Muscle of arm (tissue), 12 donors: ENCODE measurements around the gene POR. TPM values are rescaled to one million over a fixed set of nuclear protein-coding genes. Genes with fewer than 3 reads are reported as not detected.
A peak's percentile ranks its signal among the peaks of the same experiment; 100 is the strongest.
"Not testable (repeated sequence)": the region's sequence is repeated elsewhere in the genome, so short reads cannot be mapped to it uniquely, and the experiment has no call there.

Source experiments
- DNase-seq: peaks from one replicate; pipeline ENCODE4 v3.0.0-alpha.2; 2013
- polyA plus RNA-seq, 12 donors: library from polyadenylated mRNA; unstranded; fragments of 120-200 nt; gene quantifications; one replicate each; pipeline ENCODE4 v1.2.1, GENCODE V29; 2013; ENCODE audit not compliant: insufficient read length in 12 of 12

The POR gene
- polyA plus RNA-seq, 12 donors, result 23.4 to 58.4 (median 31.8) TPM; not detected in 1

DNA sequence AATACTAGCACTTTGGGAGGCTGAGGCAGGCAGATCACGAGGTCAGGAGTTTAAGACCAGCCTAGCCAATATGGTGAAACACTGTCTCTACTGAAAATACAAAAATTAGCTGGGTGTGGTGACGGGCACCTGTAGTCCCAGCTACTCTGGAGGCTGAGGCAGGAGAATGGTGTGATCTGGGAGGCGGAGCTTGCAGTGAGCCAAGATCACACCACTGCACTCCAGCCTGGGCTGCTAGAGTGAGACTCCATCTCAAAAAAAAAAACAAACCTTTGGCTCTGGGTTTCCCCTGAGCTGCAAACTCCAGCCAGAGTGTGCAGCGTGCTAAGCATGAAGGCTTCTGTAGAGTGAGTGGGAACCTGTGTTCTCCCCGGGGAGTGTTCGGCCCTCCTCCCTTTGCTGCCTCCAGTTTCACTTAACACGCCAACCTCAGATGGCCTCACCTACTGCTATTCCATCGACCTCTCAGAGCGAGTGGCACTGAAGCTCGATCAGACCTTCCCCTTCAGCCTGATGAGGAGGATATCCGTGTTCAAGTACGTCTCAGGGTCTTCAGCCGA is 31.6 kb upstream of the POR start:
- not testable (repeated sequence) for DNase-seq

DNA sequence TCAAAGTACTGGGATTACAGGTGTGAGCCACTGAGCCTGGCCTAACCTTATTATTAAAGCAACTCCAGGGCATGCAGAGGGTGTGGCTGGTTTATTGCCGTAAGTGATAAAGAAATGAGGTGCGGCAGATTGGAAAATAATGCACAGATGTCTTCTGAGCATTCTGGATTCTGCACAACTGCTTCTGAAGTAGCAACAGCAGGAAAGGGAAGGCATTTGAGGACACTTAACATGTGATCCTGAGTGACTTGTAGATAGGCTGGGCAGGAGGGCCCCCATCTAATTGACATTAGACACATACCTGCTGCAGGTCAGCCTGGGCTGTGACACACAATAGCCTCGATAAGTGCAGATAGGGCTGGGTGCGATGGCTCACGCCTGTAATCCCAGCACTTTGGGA is 30.5 kb upstream of the POR start:
- DNase-seq, result no peak

DNA sequence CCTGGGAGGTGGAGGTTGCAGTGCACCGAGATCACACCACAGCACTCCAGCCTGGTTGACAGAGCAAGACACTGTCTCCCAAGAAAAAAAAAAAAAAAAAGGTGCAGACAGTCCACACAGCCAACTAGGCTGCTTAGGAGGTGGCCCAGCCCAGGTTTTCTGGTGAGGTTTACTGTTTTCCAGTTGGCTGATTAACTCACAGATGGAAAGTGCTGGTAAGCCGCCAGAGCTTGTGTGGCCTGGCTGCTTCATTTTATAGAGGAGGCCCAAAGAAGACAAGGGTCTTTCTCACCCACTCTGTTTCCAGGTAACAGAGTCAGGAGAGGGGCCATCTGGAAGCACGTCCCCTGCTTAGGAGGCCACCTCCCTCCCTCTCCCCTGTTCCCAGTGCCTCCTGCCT is 29.9 kb upstream of the POR start:
- DNase-seq, result no peak

DNA sequence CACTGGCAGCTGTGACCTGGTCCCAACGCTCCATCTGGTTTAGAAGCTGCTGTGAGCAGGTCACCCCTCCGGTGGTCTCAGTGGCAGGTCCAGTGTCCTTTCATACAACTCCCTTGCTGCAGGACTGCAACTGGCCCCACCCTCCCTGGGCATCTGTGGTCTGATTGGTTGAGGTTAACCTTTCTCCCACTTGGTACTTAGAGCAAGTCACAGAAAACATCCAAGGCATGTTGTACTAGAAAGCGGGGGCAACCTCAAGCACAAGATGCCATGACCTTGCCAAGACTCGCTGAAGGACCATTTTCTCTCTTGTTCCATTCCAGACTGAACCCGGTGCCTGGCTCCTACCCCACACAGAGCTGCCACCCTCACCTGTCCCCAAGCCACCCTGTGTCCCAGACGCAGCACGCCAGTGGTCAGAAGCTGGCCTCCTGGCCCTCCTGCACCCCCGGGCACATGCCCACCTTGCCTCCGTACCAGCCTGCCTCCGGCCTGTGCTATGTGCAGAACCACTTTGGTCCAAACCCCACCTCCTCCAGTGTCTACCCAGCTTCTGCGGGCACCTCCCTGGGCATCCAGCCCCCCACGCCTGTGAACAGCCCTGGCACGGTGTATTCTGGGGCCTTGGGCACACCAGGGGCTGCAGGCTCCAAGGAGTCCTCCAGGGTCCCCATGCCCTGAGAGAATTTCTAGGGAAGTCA is 27.1 kb upstream of the POR start:
- DNase-seq, result no peak

DNA sequence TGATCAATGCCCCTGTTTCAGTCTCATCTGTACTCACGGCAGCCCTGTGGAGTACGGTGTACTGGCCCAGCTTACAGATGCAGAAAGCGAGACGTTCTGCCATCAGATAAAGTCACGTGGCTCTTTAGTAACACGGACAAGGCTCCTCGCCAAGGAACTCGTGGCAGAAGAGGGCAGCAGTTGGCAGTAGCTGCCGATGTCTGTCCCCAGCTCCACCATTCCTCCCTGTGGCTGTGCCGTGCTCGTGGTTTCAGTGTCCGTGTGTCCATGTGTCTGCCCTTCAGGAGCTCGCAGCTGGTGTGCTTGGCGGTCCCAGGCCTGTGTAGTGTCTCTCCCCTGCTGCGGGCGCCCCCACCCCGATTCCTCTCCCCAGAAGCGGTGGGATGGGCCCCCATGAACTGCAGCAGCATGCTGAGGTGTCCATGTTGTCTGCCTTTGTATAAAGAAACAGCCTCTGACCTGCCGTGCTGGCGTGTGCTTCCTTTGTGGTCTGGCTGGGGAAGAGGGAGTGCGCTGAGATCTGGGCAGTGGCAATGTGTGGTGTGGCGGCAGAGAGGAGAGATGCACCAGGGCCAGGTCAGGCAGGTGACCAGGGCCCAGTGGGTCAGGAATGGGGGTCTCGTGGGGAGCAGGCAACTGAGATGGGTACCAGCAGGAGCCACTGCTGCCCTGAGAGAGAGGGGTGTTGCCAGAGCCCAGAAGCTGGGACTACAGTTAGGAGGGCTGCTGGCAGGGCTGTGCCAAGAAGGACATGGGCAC is 26.3 kb upstream of the POR start:
- no peak for DNase-seq

DNA sequence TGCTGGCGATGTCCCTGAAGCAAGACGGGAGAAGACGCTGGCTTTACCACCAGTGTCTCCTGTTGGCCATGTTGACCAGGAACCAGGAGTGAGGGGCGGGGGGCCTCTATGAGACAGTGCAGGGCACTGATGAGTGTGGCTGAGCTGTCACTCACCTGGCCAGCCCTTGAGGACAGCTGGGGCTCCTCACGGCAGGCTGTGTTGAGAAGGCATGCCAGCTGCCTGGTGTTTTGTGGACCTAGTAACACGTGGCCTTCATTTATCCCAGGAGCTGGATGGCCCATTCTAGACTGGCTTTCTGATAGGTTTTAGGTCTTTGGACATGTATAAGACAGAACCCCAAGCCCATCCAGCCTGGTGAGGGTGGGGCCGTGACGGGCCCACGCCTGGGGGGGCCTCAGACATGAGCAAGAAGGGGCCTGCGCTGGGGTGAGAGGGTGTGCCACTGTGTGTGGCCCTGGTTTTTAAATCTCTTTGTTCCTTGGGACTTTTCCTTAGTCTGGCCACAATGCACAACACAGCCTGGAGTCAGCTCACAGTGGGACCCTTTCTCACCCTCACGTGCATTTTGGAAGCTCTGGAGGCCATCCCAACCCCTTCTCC is 25.6 kb upstream of the POR start:
- DNase-seq, result no peak

DNA sequence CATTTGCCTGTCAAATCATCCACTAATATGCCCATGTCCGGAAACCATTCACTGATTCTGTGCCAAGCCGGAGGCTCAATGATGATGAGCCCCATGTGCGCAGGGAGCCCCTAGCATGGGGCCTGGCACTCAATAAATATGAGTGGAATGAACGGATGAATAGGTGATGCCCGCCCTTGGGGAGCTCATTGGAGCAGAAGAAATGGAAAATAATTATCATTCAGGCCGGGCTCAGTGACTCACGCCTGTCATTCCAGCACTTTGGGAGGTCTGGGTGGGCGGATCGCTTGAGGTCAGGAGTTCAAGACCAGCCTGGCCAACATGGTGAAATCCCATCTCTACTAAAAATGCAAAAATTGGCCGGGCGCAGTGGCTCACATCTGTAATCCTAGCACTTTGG is 25.1 kb upstream of the POR start:
- DNase-seq, result no peak

DNA sequence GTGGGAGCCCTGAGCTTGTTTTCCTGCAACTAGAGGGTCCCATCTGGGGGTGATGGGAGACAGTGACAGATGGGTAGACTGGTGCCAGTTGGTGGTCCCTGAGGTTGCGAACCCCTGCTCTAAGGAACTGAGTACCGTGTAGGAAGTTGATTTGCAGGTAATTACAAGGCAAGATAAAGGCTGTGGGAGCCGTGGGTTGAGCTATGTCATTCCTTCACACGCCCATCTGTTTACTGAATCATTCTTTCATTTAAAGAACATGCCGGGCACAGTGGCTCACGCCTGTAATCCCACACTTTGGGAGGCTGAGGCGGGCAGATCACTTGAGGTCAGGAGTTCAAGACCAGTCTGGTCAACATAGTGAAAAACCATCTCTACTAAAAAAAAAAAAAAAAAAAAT is 23.7 kb upstream of the POR start:
- not testable (repeated sequence) for DNase-seq

DNA sequence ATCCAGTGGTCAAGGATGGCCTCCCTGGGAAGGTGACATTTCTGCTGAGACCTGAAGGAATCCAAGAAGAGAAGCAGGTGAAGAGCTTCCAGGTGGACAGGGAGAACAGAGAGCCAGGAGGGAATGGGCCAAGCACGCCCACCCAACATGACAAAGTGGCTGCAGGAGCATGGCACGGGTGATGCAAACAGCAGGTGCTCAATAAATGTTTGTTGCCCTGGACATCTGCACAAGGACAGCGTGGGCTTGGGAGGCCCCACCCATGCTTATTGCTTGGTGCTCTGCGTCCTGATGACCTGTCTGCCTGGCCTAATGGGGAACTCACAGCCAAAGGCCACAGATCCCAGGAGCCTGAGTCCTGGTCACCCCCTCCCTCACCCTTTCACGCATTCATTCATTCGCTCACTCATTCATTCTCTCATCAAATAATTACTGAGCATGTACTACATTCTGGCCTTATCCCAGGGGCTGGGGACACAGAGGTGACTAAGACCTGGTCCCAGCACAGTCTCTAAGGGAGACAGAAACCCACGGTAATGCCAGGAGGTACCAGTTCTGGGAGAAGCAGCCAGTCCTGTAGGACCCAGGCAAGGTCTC is 23.0 kb upstream of the POR start:
- DNase-seq, result no peak

DNA sequence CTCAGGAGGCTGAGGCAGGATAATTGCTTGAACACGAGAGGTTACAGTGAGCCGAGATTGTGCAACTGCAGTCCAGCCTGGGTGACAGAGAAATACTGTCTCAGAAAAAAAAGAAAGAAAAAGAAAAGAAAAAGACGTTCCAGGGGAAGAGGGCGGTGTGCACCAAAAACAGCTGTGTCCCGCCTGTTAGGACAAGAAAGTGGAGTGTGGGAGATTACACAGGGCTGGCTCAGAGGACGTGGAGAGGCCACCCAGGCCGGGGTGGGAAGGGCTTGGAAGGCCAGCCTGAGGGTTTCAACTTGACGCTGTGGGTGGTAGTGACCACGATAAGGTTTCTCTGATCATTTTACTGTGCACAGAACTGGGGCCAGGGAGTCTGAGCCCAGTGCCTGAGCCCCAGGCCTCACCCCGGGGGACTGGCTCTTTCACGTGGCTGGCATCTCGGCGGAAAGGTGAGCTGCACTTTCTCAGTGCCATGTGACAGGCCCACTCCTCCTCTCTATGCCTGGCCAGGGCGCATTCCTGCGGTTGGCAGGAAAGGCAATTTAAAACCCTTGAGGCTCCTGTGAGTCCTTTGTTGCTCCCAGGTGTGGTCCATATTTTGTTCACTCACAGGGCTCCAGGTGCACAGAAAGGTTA is 22.2 kb upstream of the POR start:
- DNase-seq, result peak; percentile 57

DNA sequence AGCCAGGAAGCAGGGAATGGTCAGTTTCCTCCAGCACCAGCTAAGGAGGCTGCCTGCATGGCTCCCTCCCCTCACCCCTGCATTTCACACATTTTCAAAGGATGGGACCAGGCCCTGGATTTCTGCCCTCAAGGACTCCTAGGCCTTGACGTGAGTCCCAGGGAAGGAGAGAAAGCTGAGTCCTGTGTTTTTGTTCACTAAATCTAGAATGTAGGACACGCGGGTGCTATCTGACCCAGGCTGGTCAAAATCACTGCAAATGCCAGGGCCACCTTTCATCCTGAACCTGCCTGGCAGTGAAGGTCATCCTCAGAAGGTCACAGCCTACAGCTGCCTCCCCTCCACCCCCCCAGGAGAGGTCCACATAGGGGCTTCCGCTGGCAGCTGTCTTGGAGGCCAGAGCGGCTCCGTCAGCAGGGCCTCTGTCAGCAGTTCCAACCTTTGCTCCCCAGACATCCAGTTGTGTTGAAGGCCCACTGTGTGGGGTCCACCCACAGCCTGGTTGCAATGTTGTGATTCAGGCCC is 18.1 kb upstream of the POR start:
- no peak for DNase-seq

DNA sequence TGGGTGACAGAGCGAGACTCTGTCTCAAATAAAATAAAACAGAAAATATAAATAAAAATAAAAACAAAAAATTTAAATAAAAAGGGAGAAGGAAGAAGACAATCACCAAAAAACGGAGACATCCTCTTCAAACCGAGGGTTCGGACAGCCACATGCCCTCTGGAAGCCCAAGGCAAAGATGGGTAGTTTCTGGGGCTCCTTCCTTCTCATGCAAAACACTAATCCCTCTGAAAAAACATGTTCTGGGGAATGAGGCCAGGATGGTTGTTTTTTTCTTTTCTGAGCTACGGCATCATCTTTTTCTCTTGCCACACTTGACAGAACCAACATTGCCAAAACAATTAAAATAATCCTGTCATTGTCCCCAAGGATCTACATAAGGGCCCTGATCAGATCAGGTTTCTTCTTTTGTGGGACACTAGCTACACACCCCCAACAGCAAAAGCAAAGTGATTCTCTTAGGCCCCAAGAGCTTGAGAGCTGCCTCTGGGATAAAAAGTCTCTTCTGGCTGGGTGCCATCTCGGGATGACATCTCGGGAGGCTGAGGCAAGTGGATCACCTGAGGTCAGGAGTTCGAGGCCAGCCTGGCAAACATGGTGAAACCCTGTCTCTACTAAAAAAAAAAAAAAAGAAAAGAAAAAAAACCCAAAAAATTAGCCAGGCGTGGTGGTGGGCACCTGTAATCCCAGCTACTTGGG is 14.2 kb upstream of the POR start:
- no peak for DNase-seq

DNA sequence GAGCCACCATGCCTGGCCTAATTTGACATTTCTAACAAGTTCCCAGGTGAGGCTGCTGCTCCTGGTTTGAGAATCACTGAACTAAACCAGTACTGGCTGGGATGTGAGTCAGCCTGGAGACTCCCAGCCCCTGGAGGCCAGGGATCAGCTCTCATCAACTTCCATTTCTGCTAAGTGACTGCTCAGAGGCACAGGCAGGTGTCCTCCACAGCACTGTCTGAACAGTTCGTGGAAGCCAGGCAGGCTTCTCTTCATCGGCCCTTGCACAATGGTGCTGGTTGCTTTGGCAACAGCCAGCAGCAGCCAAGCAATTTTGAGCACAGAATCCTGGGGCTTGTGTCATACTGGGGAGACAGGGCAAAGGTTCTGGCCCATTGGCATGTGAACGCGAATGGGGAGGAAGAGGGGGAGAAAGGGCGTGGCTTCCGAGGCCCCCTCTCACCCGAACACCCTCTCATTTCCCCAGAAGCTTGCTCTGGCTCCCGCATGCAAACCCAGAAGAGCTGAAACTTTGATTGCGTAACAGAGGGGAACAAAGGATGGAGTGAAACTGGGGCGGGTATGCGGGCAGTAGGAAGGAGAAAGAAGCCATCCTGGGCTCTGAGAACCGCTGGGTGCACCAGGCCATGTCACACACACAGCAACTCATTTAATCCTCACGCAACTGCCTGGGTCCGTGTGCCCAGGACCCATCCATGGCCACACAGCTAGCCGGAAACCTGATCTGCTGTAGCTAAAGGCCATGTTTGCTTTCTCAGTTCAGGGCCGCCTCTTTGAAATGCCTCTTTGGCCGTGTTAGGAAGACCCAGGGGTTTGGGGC is 9.0 kb upstream of the POR start:
- DNase-seq, result no peak

DNA sequence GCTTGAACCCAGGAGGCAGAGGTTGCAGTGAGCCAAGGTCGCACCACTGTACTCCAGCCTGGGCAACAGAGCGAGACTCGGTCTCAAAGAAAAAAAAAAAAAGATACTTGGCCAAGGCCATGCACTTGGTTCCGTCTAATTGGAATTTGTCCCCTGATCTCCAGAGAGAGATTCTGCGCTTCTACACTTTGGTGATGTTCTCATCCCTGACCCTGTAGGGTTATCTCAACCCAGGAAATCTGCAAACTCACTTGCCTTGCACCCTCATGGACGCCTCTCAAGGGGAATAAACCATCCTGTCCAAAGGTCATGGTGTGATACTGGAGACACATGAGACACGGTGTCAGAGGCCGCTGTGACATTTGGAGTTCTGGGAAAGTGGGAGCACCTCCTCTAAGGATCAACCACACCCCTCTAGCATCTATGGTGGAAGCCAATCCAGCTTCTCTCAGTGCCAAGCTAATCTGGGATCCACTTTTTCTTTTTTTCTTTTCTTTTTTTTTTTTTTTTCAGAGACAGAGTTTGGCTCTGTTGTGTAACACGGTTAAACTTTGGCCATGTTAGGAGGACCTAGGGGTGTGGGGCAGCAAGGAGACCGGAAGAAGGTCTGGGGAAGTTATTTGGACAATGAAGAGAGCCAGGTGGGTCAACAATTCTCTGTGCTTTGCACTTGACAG is 7.8 kb upstream of the POR start:
- no peak for DNase-seq

DNA sequence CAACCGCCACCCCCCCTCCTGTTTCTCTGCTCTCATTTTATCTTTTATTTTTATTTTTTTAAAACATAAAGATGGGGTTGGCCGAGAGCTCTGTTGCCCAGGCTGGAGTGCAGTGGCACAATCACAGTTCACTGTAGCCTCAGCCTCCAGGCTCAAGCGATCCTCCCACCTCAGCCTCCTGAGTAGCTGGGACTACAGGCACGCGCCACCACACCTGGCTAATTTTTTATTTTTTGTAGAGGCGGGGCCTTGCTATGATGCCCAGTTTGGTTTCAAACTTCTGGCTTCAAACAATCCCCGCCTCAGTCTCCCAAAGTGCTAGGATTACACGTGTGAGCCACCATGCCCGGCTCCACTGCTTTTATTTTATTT is 7.3 kb upstream of the POR start:
- not testable (repeated sequence) for DNase-seq

DNA sequence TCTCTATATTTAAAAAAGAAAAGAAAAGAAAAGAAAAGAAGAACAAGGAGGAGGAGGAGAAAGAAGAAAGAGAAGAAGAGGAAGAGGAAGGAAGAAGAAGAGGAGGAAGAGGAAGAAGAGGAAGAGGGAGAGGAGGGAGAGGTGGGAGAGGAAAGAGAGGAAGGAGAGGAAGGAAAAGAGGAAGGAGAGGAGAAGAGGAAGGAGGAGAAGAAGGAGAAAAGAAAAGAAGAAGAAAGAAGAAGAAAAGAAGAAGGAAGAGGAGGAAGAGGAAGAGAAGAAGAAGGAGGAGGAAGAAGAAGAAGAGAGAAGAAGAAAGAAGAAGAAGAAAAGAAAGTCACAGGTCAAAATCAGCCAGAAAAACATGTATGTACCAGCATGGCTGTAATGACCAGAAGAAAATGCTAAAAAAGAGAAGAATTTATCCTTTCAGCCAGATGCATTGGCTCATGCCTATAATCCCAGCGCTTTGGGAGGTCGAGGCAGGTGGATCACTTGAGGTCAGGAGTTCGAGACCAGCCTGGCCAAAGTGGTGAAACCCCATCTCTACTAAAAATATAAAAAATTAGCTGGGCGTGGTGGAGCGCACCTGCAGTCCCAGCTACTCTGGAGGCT is 5.3 kb upstream of the POR start:
- no peak for DNase-seq

DNA sequence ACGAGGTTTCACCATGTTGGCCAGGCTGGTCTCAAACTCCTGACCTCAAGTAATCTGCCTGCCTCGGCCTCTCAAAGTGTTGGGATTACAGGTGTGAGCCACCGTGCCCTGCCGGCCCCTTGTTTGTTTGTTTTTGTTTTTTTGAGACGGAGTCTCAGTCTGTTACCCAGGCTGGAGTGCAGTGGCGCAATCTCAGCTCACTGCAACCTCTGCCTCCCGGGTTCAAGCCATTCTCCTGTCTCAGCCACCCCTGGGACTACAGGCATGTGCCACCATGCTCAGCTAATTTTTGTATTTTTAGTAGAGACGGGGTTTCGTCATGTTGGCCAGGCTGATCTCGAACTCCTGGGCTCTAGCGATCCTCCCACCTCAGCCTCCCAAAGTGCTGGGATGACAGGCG is 3.8 kb upstream of the POR start:
- DNase-seq, result not testable (repeated sequence)

DNA sequence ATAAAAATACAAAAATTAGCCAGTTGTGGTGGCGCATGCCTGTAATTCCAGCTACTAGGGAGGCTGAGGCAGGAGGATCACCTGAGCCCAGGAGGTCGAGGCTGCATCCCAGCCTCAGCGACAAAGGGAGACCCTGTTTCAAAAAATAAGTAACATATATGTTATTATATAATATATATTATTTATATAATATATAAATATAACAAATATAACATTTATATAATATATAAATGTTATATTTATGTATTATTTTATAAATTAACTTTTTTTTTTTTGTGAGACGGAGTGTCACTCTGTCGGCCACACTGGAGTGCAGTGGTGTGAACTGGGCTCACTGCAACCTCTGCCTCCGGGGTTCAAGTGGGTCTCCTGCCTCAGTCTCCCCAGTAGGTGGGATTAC is 1.5 kb upstream of the POR start:
- no peak for DNase-seq

DNA sequence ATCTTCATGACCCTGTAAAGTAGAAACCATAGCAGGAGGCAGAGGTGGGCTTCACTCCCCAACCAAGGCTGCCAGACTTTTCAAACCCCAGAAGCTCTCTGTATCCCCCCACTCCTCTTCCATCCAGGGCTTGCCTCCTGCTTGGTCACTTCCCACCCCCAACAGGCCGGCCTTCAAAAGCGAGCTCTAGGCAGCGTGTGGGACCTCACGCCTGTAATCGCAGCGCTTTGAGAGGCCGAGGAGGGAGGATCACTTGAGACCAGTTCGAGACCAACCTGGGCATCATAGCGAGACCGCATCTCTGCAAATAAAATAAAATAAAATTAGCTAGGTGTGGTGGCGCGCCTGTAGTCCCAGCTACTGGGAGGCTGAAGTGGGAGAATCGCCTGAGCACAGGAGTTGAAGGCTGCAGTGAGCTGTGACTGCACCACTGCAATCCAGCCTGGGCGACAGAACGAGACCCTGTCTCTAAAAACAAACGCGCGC is 743 bp upstream of the POR start:
- DNase-seq, result no peak
